GM12801 (cell line): ENCODE measurements around the gene MKS1.

Experiments
- CTCF ChIP-seq: IDR thresholded peaks from one replicate; pipeline ENCODE4 v1.5.1; 2011; ENCODE audit warnings: control low read depth; ENCODE audit not compliant: insufficient read length; ENCODE audit errors: extremely low read depth

The MKS1 gene

GRCh38 chr17:58263773-58264172, 44.7 kb upstream of the MKS1 start:
- no peak for TF ChIP-seq CTCF

- TF ChIP-seq CTCF: no peak
Observed at GRCh38 chr17:58262149-58262548, 43.1 kb upstream of the MKS1 start.

- no peak for TF ChIP-seq CTCF
Observed at GRCh38 chr17:58254803-58255202, 35.7 kb upstream of the MKS1 start.

GRCh38 chr17:58253082-58253481, 34.0 kb upstream of the MKS1 start:
- no peak for TF ChIP-seq CTCF

GRCh38 chr17:58252141-58252540, 33.1 kb upstream of the MKS1 start:
- no peak for TF ChIP-seq CTCF

GRCh38 chr17:58250344-58251011, 31.4 kb upstream of the MKS1 start:
- no peak for TF ChIP-seq CTCF

- no peak for TF ChIP-seq CTCF
Observed at GRCh38 chr17:58249270-58250133, 30.4 kb upstream of the MKS1 start.
